H1 (cell line): ENCODE data around the gene CTLA4. TPM values are rescaled to one million over a fixed set of nuclear protein-coding genes. Genes with fewer than 3 reads are reported as not detected.

Experiments used
- NRF1 ChIP-seq: IDR thresholded peaks from 2 replicates; pipeline ENCODE4 v1.6.1; 2011; ENCODE audit warnings: mild to moderate bottlenecking, low read depth, low read length, improper control_type of control experiment
- RNF2 ChIP-seq: fragments of 200-900, 300-1000 bp; sonication (generic); IDR thresholded peaks from 2 replicates; pipeline ENCODE4 v1.7.1; 2016; ENCODE audit warnings: borderline replicate concordance, low read depth, mild to moderate bottlenecking, antibody characterized with exemption, low read length; ENCODE audit not compliant: poor library complexity, severe bottlenecking; ENCODE audit errors: missing control alignments
- TBP ChIP-seq: IDR thresholded peaks from 2 replicates; pipeline ENCODE4 v1.6.1; 2011; ENCODE audit warnings: low read depth, low read length, improper control_type of control experiment
- polyA plus RNA-seq, 7 experiments: library from polyadenylated mRNA; depleted of rRNA in 3 of 7; stranded (reverse) in 5 of 7; unstranded in 2 of 7; fragments of >200 nt in 5 of 7; fragments of 200-250 nt in 2 of 7; gene quantifications; 1 replicate in 5 of 7; 2 replicates in 1 of 7; 4 replicates in 1 of 7; pipeline versions ENCODE4 v1.2.1 to v1.2.3, GENCODE V29; 2011 to 2013; ENCODE audit warnings: missing spikeins in 2 of 7, mixed read lengths in 2 of 7
- total RNA-seq: library from RNA; stranded (reverse); fragmentation: NEBNext Ultra II Directional; extraction: Animal tissue kit (Norgen Biotek cat#: 25700); gene quantifications from 2 replicates; pipeline ENCODE4 v1.2.1, GENCODE V29; 2021

Gene CTLA4
- total and polyA plus RNA-seq, 2 of the 8 experiments (the other 6 are each of a cell fraction or from before 2014, with no cell fraction given) = not detected

GRCh38 chr2:203893401-203893800, 25.8 kb downstream of the CTLA4 start (continued):
- no peak for TF ChIP-seq TBP
- no peak for TF ChIP-seq RNF2
- TF ChIP-seq NRF1 = no peak
